ENCODE data around the gene MGAT4A. TPM values are rescaled to one million over a fixed set of nuclear protein-coding genes. Genes with fewer than 3 reads are reported as not detected.

MGAT4A gene
- total and polyA plus RNA-seq, 9 of the 15 experiments (the other 6 are each of a cell fraction or from before 2014, with no cell fraction given): 0.03 to 0.53 (median 0.18) TPM; not detected in 2

GRCh38 chr2:98744595-98744994, 13.7 kb upstream of the MGAT4A start:
- Histone ChIP-seq H3K4me2 (ENCODE audit: insufficient read depth, low read length) (no peak overlapping the region), H2AFZ (ENCODE audit: low read depth, low read length) (no peak overlapping the region), H3K4me3 (no peak overlapping the region), H3K9me3 (replicated peaks; ENCODE audit: control insufficient read depth, insufficient read depth, low read depth, low read length) (no peaks in the 10 kb centered on the region), H3K79me2 (ENCODE audit: control insufficient read depth, insufficient read depth, low read length) (no peaks in the 10 kb centered on the region), H3K9me1 (ENCODE audit: control insufficient read depth, insufficient read depth, low read length) (no peaks in the 10 kb centered on the region), H3K36me3 (ENCODE audit: control insufficient read depth, insufficient read depth, low read length) (no peaks in the 10 kb centered on the region), H4K20me1 (replicated peaks; ENCODE audit: control insufficient read depth, insufficient read depth, low read length) (no peaks in the 10 kb centered on the region), H3K9ac (ENCODE audit: insufficient read depth in 1 of 2, low read depth in 2 of 2, low read length in 2 of 2) (no peak overlapping the region), H3K27ac (ENCODE audit: extremely low read depth, low read depth, low read length) (no peak overlapping the region), H3K27me3 (ENCODE audit: control insufficient read depth in 2 of 2, insufficient read depth in 2 of 2, low read length in 2 of 2) (peaks cover 5 to 16% of the 10 kb centered on the region in 2 experiments; a peak in 4 of 5 replicates), H3K4me1 (replicated peaks in 1 of 2; ENCODE audit: control insufficient read depth in 2 of 2, insufficient read depth in 2 of 2, low read length in 2 of 2) (no peaks in the 10 kb centered on the region; a peak in 1 of 5 replicates)
- POLR2A ChIA-PET: no interaction called here
- intact Hi-C loops (cut with micrococcal nuclease) (no loop called here), in situ Hi-C loops (cut with MboI) (no loop called here)
- CTCF ChIA-PET (ENCODE audit: low intra/inter-chr PET ratio): no interaction called here
- WGBS (ENCODE audit: insufficient coverage, low coverage, missing lambda C conversion rate): 0% methylated on average over 5 of the region's 5 CpGs
- DNase-seq (ENCODE audit: extremely low read depth in 1 of 4, low spot score in 3 of 4) (no peak), ATAC-seq (no peak), FAIRE-seq (no peak)
- BruUV-seq (replicated peaks): no TSS peak
- TF ChIP-seq ZNF175 (CRISPR knock-in tag; IDR thresholded peaks at IDR 0.05; ENCODE audit: low read depth) (no peak), ZNF316 (IDR thresholded peaks at IDR 0.05) (peak; percentile 12; the same call in 1 of the 2 replicates), USF2 (CRISPR knock-in tag; IDR thresholded peaks at IDR 0.05) (no peak), ZEB2 (IDR thresholded peaks at IDR 0.05) (no peak), PKNOX1 (IDR thresholded peaks at IDR 0.05) (no peak)

All from K562 (cell line).